ENCODE measurements around the gene IST1. TPM values are rescaled to one million over a fixed set of nuclear protein-coding genes. Genes with fewer than 3 reads are reported as not detected.

IST1 gene
- total and polyA plus RNA-seq, 10 donors, result 99.0 to 249 (median 213) TPM

- WGBS, 5 donors, result 0 to 1% (median 1%) methylated on average over 20 to 85 of the region's 85 CpGs
- H3K9me3 ChIP-seq, result no peaks in the 10 kb centered on the region
- peaks cover 31 to 56% (median 48%) of the 10 kb centered on the region in 6 donors for H3K4me1 ChIP-seq
- DNase-seq, result peak; percentile 95
- intact Hi-C loops (cut with DNase I; ENCODE audit: low total_unique reads), result no loop called here
- TF ChIP-seq POLR2AphosphoS5 (IDR thresholded peaks at IDR 0.05), result peak; percentile 31 to 69 (median 63)
- TF ChIP-seq CTCF (IDR thresholded peaks at IDR 0.05 in 8 of 11, conservative IDR thresholded peaks at IDR 0.05 in 3 of 11), result peak in 5 of 11 experiments; percentile 19 to 58 (median 37)
- TF ChIP-seq POLR2A (IDR thresholded peaks at IDR 0.05), result peak in 1 of 3 donors; percentile 7
- peaks cover 0 to 15% (median under 1%) of the 10 kb centered on the region in 6 donors for H3K36me3 ChIP-seq
- peak within 1 kb of the TSS; percentile 78 to 97 (median 92) for H3K27ac ChIP-seq
- H3K4me3 ChIP-seq, result peak within 1 kb of the TSS; percentile 64 to 99 (median 90)
- H3K27me3 ChIP-seq (replicated peaks in 1 of 7), result no peaks in the 10 kb centered on the region
Observed at GRCh38 chr16:71883849-71884638, 11.3 kb upstream of the IST1 start, which contains the start of gene ZNF821. ZNF821 (minus strand) TSS chr16:71884182; CDS start chr16:71879946, 4,236 bp downstream.

- no peak for DNase-seq
- no peaks in the 10 kb centered on the region for H3K27me3 ChIP-seq (replicated peaks in 1 of 7)
- intact Hi-C loops (cut with DNase I; ENCODE audit: low total_unique reads), result no loop called here
- H3K36me3 ChIP-seq, result peaks cover 0 to 3% (median 0%) of the 10 kb centered on the region in 6 donors
- H3K4me3 ChIP-seq, result peak overlapping the region in 2 of 8 donors; percentile 96 to 99
- H3K27ac ChIP-seq, result peak overlapping the region in 3 of 8 donors; percentile 95 to 97 (median 95)
- TF ChIP-seq POLR2AphosphoS5 (IDR thresholded peaks at IDR 0.05) (no peak), POLR2A (IDR thresholded peaks at IDR 0.05) (no peak), CTCF (IDR thresholded peaks at IDR 0.05 in 8 of 11, conservative IDR thresholded peaks at IDR 0.05 in 3 of 11) (no peak)
- no peaks in the 10 kb centered on the region for H3K9me3 ChIP-seq
- 29 to 50% (median 35%) methylated on average over 4 of the region's 4 CpGs for whole genome bisulfite sequencing, 5 donors
- peaks cover 27 to 46% (median 44%) of the 10 kb centered on the region in 6 donors for H3K4me1 ChIP-seq
Observed at GRCh38 chr16:71885261-71885650, 10.1 kb upstream of the IST1 start.

GRCh38 chr16:71889147-71889546 is 6.2 kb upstream of the IST1 start:
- TF ChIP-seq POLR2AphosphoS5 (IDR thresholded peaks at IDR 0.05) (no peak), POLR2A (IDR thresholded peaks at IDR 0.05) (no peak), CTCF (IDR thresholded peaks at IDR 0.05 in 8 of 11, conservative IDR thresholded peaks at IDR 0.05 in 3 of 11) (no peak)

GRCh38 chr16:71893888-71894228 is 1.5 kb upstream of the IST1 start:
- no peak for TF ChIP-seq POLR2A (IDR thresholded peaks at IDR 0.05)
- TF ChIP-seq POLR2AphosphoS5 (IDR thresholded peaks at IDR 0.05), result no peak
- no peak for TF ChIP-seq CTCF (IDR thresholded peaks at IDR 0.05 in 8 of 11, conservative IDR thresholded peaks at IDR 0.05 in 3 of 11)
- no peaks in the 10 kb centered on the region for H3K27me3 ChIP-seq (replicated peaks in 1 of 7)
- intact Hi-C loops (cut with DNase I; ENCODE audit: low total_unique reads), result loop anchor here (10.0 kb wide), 1 partner anchor 201 kb away; the partner anchor contains the start of genes DHX38 and TXNL4B
- peaks cover 0 to 8% (median 0%) of the 10 kb centered on the region in 6 donors for H3K36me3 ChIP-seq
- DNase-seq, result no peak
- H3K4me1 ChIP-seq, result peaks cover 19 to 37% (median 34%) of the 10 kb centered on the region in 6 donors
- 35 to 44% (median 41%) methylated on average over 7 of the region's 7 CpGs for WGBS, 5 donors
- peak overlapping the region; percentile 64 to 95 (median 85) for H3K4me3 ChIP-seq
- peak overlapping the region; percentile 93 to 99 (median 97) for H3K27ac ChIP-seq
- H3K9me3 ChIP-seq, result no peaks in the 10 kb centered on the region

More at GRCh38 chr16:71889147-71889546, 6.2 kb upstream of the IST1 start:
- Histone ChIP-seq H3K4me1 (peaks cover 3 to 23% (median 18%) of the 10 kb centered on the region in 6 donors), H3K27ac (no peak overlapping the region), H3K27me3 (replicated peaks in 1 of 7) (no peaks in the 10 kb centered on the region), H3K9me3 (no peaks in the 10 kb centered on the region), H3K4me3 (no peak overlapping the region), H3K36me3 (no peaks in the 10 kb centered on the region)
- no peak for DNase-seq
- intact Hi-C loops (cut with DNase I; ENCODE audit: low total_unique reads), result no loop called here
- 86 to 98% (median 95%) methylated on average over 3 of the region's 3 CpGs for WGBS, 5 donors
